HG02840 (cell line): Measurements from ENCODE around the gene NOVA2.

Experiments used
- ATAC-seq: cut with Tn5 transposase; IDR thresholded peaks from one replicate; pipeline ENCODE4 v1.9.1; 2021; ENCODE audit warnings: mild to moderate bottlenecking, moderate library complexity, moderate number of reproducible peaks; ENCODE audit not compliant: unreplicated experiment, low FRiP score

Gene NOVA2

GRCh38 chr19:46002678-46003275 is 29.1 kb upstream of the NOVA2 start:
- no peak for ATAC-seq

- ATAC-seq: no peak
Observed at GRCh38 chr19:46000491-46001246, 27.0 kb upstream of the NOVA2 start.

GRCh38 chr19:45999653-46000121 is 26.0 kb upstream of the NOVA2 start:
- ATAC-seq: no peak

- no peak for ATAC-seq
Observed at GRCh38 chr19:45998834-45999233, 25.2 kb upstream of the NOVA2 start.

- ATAC-seq: no peak
Observed at GRCh38 chr19:45996933-45997332, 23.3 kb upstream of the NOVA2 start.

GRCh38 chr19:45995715-45996385 is 22.2 kb upstream of the NOVA2 start:
- no peak for ATAC-seq

GRCh38 chr19:45994998-45995714 is 21.5 kb upstream of the NOVA2 start, which contains the start of gene CCDC61:
Gene CCDC61 (plus strand): TSS chr19:45995467. CDS start chr19:46003019, 7,552 bp downstream.
- peak; percentile 98 for ATAC-seq

GRCh38 chr19:45994456-45994997 is 20.9 kb upstream of the NOVA2 start:
- no peak for ATAC-seq

- no peak for ATAC-seq
Observed at GRCh38 chr19:45990113-45990728, 16.6 kb upstream of the NOVA2 start.

GRCh38 chr19:45985321-45985720 is 11.7 kb upstream of the NOVA2 start:
- ATAC-seq: no peak

- ATAC-seq: no peak
Observed at GRCh38 chr19:45981350-45981749, 7.7 kb upstream of the NOVA2 start.

- ATAC-seq: no peak
Observed at GRCh38 chr19:45978156-45978555, 4.5 kb upstream of the NOVA2 start.

GRCh38 chr19:45976178-45976577 is 2.5 kb upstream of the NOVA2 start:
- ATAC-seq: no peak

- ATAC-seq: no peak
Observed at GRCh38 chr19:45975306-45976070, 1.8 kb upstream of the NOVA2 start.

GRCh38 chr19:45972947-45973540 is 621 bp downstream of the NOVA2 start:
- ATAC-seq: no peak

- ATAC-seq: no peak
Observed at GRCh38 chr19:45972081-45972946, 1.4 kb downstream of the NOVA2 start.

- ATAC-seq: no peak
Observed at GRCh38 chr19:45971260-45971902, 2.3 kb downstream of the NOVA2 start.

- no peak for ATAC-seq
Observed at GRCh38 chr19:45969676-45970075, 4.0 kb downstream of the NOVA2 start.
